ENCODE measurements around the gene PPP3R1.

PPP3R1 gene

GRCh38 chr2:68230241-68231060 is 21.9 kb downstream of the PPP3R1 start:
- DNase-seq = no peak

- no peak for DNase-seq
These were observed 25.5 kb downstream of the PPP3R1 start for GRCh38 chr2:68226794-68227193.

GRCh38 chr2:68225119-68225632 is 27.2 kb downstream of the PPP3R1 start:
- peak; percentile 16 for DNase-seq

- no peak for DNase-seq
These were observed 28.9 kb downstream of the PPP3R1 start for GRCh38 chr2:68223419-68223818.

- DNase-seq = no peak
These were observed 30.0 kb downstream of the PPP3R1 start for GRCh38 chr2:68222287-68222686.

GRCh38 chr2:68218343-68218901 is 33.9 kb downstream of the PPP3R1 start:
- no peak for DNase-seq

GRCh38 chr2:68217729-68218128 is 34.6 kb downstream of the PPP3R1 start:
- DNase-seq = no peak

- no peak for DNase-seq
These were observed 35.6 kb downstream of the PPP3R1 start for GRCh38 chr2:68216454-68217310.

- no peak for DNase-seq
These were observed 38.0 kb downstream of the PPP3R1 start for GRCh38 chr2:68214381-68214780.

- DNase-seq = no peak
These were observed 45.5 kb downstream of the PPP3R1 start for GRCh38 chr2:68206793-68207192.

- DNase-seq = no peak
These were observed 48.7 kb downstream of the PPP3R1 start for GRCh38 chr2:68203587-68203986.

GRCh38 chr2:68200157-68200787 is 52.1 kb downstream of the PPP3R1 start:
- no peak for DNase-seq

GRCh38 chr2:68196120-68196716 is 56.1 kb downstream of the PPP3R1 start:
- no peak for DNase-seq

GRCh38 chr2:68195096-68195495 is 57.2 kb downstream of the PPP3R1 start:
- no peak for DNase-seq

- DNase-seq = no peak
These were observed 58.5 kb downstream of the PPP3R1 start for GRCh38 chr2:68193787-68194372.

- no peak for DNase-seq
These were observed 59.2 kb downstream of the PPP3R1 start for GRCh38 chr2:68193144-68193543.

- DNase-seq = no peak
These were observed 61.2 kb downstream of the PPP3R1 start for GRCh38 chr2:68190991-68191731.

- DNase-seq = no peak
These were observed 62.1 kb downstream of the PPP3R1 start for GRCh38 chr2:68189991-68190784.

GRCh38 chr2:68188831-68189230 is 63.5 kb downstream of the PPP3R1 start:
- DNase-seq = no peak

GRCh38 chr2:68187329-68187728 is 65.0 kb downstream of the PPP3R1 start:
- DNase-seq = no peak

Measured in GDM1 (cell line).